HG03558 (cell line): ENCODE results near the gene AUTS2.
"Not testable (repeated sequence)": the region's sequence is repeated elsewhere in the genome, so short reads cannot be mapped to it uniquely, and the experiment has no call there.

Source experiments
- ATAC-seq: cut with Tn5 transposase; IDR thresholded peaks from one replicate; pipeline ENCODE4 v1.9.1; 2021; ENCODE audit warnings: moderate number of reproducible peaks; ENCODE audit not compliant: unreplicated experiment; ENCODE audit errors: extremely low read depth

Gene AUTS2

DNA sequence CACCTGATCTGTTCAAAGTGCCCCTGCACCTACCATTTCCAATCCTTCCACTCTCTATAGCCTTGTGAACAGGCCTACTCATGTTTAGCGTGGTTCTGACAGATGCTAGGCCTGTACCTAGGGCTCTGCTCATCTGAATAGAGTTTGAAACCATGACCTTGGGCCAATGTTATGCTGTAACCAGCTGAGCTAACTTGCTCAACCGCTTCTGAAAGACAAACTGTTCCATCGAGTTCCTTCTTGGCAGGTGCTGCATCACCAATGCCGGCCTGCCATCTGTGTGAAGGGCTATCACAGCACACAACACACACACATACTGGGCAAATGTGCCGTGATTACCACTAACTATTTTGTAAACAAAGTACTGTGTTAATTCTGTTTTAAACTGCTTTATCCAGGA, 1114.7 kb downstream of the AUTS2 start:
- ATAC-seq: no peak

DNA sequence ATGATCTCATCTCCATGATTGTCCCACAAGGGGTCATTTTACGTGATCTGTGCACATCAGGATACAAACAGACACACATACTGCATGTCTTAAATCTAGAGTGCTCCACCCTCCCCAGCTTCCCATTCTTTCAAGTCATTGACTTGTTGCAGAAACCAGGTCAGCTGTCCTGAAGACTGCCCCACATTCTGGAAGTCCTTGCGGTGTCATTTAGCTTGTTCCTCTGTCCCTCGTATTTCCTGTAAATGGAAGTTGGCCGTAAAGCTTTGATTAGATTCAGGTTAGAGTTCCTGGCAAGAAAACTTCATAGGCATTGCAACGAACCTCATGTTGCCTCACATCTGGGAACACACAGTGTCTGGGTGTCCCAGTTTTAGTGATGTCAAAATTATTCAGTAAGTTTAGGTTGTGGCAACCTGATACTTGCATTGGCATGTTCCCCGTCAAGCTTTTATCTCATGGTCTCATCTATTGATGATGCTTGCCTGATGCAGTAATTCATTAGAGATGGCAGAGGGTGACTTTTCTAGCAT, 1116.3 kb downstream of the AUTS2 start:
- ATAC-seq: no peak

DNA sequence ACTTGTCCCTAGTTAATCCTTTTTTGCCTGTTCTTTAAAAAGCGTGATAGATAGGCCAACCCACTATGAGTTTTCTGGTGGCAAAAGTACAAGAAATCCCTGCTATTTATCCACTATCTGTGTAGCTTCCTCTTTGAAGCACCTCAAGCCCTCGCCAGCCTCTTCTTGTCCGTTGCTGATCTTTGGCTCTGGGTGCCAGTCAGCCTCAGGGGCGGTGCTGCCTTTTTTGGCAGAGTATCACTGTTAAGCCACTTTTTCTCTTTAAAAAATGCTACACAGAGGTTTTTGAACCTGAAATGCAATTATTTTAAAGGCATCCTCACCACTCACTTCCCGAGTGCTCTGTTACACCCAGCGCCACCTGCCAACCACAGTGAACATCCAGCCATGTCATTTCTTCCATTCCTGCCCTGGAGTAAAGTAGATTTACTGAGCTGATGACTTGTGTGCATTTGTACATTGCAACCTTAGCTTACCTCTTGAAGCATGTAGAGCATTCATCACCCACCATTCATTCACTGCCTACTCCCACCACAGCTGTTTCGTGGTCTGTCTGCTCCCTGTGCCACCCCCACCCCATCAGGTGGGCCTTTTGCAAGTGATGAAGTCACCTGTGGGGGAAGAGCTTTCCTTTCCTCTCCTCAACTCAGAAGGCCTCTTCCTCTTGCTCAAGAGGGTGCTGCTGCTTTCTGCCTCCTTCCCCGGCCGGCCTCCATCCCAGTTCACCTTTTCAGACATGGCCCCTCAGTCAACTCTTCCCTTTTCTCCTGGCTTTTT, 1119.5 kb downstream of the AUTS2 start:
- ATAC-seq: no peak

DNA sequence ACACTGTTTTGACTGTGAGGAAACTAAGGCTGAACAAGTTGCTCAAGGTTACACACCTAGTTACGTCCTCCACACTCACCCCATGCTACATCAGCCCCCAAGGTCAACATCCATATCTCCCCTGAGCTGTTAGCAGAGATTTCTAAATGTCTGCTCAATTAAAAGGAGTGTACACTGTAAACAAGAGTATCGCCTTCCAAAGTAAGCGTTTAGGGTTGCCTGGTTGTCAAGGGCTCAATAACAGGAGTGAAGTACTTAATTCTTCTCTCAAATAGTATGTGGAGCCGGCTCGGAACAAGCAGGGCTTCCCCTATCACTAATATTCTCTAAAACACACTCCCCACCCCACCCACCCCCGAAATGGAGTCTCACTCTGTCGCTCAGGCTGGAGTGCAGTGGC, 1120.8 kb downstream of the AUTS2 start:
- ATAC-seq: no peak

DNA sequence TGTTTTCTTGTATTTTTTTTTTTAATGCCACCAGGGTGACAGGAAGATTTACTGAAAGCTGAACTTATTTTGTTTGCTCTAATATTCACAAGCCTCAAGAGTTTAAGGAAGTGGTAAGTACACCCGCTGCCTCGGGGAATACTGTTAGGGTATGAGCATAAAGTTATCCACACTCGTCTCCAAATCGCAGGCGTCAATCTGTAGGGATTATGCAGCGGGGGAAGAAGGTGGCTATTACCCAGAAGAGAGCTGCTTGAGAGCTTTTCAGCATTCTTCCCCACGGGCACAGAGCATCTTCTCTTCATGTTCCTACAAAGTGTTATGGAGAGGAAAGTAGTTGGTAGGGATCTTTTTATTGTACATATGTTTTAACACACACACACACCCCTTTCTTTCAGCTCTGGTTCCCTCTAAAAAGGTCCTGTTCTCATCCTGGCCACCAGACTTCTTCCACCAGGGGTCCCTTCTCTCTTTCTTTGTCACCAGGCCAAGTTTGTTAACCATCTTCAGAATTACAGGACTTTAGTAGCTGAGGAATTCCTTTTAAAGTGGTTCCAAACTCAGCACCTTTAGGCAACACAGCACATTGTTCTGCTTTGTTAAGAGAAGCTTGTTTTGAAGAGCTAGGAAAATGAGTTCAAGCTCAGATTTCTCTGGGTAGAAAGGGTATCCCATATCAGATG, 1122.1 kb downstream of the AUTS2 start:
- no peak for ATAC-seq

DNA sequence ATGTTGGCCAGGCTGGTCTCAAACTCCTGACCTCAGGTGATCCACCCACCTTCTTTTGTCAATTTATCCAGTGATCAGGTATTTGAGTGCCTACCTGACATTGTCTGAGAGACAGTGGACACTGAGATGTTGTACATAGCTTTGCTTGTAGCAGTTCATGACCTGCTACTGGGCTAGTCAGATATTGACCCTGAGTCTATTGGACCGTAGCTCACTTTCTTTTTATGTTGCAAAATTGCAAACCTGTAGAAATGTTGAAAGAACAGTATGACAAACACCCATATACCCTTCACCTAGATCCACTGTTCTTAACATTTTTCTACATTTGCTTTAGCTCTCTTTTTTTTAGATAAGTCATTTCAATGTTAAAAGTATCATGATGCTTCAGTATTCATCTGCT, 1123.2 kb downstream of the AUTS2 start:
- ATAC-seq: no peak

DNA sequence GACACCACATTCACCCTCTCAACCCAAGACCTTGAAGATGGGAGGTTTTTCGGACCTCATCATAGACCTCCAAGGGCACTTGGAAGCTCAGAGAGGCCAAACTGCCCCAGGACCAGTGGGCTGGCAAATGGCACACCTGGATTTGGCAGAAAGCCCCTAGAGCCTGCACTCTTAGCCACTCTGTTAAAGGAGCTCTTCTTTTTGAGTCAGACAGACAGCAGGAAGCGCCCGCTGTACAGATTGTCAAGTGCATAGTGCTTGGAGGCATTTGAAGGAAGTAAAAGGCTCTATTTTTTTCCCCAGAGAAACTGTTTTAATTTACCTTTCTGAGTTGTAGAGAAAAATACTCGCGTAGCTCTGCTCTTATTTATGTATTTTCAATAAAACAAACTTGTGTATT, 1125.1 kb downstream of the AUTS2 start:
- no peak for ATAC-seq

DNA sequence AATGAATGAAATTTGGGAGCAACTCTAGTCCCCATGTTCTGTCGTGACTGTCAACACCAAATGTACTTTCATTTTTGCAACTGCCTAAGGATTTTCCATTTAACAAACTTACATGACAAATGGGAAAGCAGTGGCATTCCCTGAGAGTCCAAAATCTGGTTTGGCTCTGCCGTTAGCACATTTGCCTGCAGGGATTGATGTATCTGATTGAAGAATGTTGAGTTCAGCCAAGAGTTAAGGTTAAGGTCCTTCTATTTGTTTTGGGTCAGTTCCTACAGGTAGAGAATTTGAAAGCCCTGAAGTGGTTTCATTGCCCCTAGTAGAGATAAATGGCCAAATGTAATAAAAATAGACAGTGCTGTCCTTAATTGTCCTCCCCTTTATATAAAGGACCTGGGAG, 1127.2 kb downstream of the AUTS2 start:
- ATAC-seq: no peak

DNA sequence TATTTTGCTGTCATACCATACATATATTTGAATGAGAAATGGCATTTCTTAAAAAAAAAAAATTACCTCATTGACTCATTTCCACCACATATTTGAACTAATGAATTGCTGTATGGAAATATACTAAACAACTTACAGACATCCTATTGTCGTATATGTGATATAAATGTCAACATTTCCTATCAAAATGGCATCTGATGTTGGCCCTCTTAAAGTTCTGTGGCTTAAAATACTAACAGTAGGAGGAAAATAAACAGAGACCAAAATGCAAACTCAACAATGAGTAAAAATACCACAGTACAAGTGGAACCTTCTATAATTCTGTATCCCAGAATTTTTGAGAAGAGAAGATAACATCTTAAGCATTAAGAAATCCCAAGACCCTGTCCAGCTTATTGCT, 1128.0 kb downstream of the AUTS2 start:
- no peak for ATAC-seq

DNA sequence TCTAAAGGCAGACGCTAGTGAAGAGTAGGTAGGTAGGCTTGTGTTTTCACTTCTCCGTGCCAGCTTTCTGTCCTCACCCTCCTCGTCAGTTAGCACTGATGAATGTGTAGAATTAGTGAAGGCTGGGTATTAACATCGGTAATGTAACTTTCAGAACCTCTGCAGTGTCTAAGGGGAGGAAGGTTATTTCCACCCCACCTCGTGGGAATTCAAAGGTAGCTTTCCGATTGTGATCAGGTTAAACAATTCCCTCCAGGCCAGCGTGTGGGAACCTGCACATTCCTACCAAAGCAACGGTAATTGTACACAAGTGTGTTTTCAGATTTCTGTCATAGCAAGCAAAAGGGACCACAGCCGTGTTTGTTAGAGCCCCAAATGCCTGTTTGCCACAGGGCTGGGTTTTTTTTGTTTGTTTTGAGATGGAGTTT, 1128.7 kb downstream of the AUTS2 start:
- ATAC-seq: no peak

DNA sequence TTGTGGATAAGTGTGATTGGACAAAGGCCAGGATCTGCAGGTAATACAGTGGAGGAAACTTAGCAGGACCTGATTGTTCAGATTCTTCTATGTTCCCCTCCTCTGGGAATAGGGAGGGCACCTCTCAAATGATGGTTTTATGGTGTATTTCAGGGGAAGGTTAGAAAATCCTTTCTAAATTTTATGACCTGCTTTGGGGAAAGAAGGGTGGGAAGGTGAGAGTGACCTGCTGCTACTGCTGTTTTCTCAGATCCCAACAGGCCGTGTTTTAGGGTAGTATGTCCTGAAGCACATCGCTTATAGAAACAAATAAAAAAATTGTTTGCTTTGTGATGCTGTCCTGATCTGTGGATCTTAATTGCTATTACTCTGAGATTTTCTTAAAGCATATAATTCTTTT, 1129.6 kb downstream of the AUTS2 start:
- no peak for ATAC-seq

DNA sequence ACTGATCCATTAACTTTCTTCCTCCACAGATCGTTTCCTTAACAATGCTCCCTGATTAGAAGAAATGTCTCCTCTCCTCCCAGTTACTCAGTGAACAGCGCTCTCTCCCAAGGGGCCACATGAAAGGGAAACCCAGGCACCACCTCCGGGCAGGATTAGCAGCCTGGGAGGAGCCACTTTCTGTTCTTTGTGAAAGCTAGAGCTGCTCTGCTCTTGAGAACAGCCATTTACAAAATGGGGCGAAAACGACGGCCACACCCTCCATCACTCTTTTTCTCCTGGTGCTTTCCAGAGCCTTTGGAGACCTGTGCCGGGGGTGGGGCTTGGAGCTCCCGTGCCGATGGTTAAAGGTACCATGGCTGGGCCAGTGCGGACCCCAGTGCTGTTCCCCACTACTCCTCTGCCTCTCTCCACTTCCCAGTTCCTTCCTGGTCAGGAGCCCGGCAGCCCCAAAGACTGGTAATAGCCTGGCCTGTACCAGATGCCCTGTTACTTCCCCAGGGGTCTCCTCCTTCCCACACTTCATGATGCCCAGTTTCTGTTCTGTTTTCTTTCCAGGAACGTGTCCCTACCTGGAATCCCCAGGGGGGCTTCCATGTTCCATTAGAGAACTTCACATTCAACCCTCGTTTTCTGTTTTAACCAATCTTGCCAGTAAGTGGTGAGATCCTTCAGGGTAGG, 1130.7 kb downstream of the AUTS2 start:
- no peak for ATAC-seq

DNA sequence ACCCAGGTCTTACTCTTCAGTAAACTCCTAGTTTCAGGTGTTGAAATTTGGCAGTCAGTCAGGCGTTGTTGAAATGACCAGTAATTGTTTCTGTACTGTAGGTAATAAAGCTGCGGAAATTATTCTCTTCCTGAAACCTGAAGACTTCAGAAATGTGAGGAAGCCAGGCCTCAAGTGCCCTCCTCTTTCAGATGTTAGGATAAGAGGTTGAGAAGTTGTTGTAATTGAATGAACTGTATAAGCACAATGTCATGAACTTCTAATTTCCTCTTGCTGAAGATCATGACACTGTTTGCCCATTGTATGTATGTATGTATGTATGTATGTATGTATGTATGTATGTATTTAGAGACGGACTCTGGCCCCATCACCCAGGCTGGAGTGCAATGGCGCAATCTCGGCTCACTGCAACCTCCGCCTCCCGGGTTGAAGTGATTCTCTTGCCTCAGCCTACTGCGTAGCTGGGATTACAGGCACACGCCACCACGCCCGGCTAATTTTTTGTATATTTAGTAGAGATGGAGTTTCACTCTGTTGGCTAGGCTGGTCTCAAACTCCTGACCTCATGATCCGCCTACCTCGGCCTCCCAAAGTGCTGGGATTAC, 1131.4 kb downstream of the AUTS2 start:
- ATAC-seq: not testable (repeated sequence)

DNA sequence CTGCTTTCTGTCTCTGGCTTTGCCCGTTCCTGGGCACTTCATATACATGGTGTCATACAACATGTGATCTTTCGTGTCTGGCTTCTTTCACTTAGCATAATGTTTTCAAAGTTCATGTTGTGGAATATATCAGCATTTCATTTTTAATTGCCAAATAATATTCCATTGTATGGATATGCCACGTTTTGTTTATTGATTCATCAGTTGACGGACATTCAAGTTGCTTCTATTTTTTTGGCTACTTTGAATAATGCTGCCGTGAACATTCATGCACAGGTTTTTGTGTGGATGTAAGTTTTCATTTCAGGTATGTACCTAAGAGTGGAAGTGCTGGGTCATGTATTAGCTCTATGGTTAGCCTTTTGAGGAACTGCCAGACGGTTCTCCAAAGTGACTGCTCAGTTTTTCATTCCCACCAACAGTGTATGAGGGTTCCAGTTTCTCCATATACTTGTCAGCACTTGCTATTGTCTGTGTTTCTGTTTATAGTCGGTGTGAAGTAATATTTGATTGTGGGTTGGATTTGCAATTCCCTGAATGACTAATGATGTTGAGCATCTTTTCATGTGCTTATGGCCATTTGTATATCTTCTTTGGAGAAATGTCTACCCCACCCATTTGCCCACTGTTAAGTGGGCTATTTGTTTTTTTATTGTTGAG, 1132.3 kb downstream of the AUTS2 start:
- no peak for ATAC-seq

DNA sequence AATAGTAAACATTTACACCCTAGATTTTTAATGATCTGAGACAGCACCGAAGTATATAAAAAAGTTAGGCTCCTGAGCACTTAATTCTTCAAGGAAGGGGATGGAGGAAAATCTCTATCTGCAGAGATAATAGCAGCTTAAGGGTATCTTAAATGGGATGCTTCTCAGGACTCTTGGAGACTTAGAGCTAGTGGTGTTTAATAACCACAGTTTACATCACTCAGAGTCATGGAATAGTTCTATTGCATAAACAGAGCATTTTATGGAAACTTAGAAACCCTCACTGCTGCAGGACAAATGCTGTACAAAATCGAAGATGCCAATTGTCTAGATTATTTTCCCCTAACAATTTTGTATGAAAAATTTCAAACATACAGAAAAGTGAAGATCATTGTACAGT, 1134.8 kb downstream of the AUTS2 start:
- no peak for ATAC-seq

DNA sequence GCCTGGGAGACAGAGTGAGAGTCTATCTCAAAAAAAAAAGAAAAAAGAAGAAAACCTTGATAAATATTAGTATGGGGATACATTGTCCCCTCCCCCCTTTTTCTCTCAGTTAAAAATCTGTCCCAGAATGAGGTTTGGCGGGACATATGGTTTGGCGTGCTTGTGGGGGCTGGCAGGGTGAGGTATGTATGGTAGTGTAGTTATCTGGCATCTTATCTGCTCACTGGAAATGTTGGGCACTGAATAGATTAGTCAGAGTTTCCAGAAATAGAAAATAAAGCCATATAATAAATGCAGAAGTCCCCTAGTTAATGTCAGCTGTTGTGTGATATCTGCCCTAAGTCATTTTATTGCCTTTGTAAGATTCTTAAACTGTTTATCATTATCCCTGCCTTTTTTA, 1136.1 kb downstream of the AUTS2 start:
- no peak for ATAC-seq

DNA sequence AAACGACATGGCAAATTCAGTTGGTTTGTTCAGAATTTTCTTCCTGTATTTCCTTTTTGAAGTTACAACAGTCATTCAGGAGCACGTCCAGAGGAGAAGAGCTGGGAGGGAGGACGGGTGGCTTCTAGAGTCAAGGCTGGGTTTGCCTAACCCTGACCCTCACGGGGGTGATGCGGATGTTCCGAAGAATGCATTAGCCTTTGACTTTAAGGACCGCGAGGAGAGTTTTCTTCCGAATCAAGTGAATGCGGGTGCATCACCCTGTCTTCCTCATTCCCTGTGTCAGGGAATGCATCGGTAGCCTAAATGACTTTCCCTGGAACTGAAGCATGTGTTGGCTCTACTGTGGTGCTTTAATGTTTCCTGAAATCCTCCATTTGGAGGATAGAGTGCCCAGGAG, 1137.0 kb downstream of the AUTS2 start:
- ATAC-seq: no peak

DNA sequence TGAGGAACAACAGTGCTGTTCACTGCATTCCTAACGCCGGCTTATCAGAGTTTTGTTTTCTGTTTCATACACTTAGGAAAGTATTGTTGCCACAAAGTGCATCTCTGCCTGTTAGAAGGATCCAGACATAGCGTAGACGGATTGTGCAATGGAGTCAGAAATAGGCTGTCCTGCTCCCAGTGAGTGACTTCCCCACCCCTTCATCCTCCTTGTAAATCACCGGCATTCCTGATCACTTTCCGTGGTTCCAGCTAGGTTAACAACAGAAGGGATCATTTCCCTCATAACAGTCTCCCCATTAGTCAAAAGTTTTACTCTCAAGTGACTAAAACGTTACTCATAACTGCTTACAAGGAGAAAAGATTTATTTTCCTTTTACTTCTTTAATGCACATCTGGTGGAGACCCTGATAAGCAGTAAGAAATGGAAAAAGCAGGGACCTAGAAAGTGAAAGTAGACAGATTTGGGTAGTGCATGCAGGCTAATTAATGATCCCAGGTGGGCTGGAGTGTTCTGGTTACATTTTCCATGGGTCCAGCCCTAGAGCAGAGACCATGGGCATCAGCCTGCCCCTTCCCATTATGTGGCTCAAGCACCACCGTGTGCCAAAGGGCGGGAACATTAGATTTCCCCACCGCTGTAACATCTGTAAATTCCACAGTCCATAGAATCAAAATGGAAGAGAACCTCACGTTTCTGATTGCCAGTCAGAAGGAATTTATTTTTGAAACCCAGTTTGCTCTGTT, 1138.6 kb downstream of the AUTS2 start:
- ATAC-seq: no peak

DNA sequence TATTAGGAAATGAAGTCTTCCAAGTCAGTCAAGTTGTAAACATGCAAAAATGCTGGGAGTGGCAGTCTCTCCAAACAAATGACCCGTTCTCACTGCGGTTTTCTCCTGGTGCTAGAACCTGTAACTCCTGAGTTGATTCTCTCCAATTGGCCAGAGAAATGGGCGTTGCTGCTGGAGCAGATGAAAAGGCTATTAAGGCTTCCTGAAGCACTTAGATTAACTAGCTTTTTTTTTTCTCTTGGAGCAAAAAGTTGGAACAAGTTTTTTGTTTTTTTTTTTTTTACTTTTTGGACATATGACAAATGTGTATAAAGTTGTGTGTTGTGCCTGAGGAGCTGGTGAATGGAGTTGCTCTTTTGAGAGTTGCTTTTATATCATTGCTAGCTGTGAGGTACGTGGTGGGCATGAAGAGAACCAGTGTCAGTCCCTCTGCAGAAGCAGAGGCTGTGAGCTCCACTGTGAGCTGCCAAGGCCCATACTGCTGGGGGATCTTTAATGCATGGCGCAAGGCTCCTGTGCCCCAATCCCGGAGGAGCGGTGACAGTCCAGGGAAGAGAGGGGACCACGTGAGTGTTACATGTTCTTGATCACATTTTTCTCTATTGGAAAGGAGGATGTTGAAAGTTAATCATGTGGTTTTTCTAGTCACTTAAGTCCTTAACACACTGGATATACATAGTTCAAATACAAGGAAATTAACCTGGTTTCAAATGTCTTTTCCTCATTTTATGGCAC, 1140.0 kb downstream of the AUTS2 start:
- no peak for ATAC-seq
